PC-3 (cell line): Measurements from ENCODE around the gene ANK3. TPM values are rescaled to one million over a fixed set of nuclear protein-coding genes. Genes with fewer than 3 reads are reported as not detected.

ENCODE experiments used
- ATAC-seq: fragments of 200-7000 bp; cut with Tn5 transposase; 2 replicates; pipeline ENCODE4 v1.9.1; 2020; ENCODE audit warnings: mild to moderate bottlenecking, moderate library complexity
- BruUV-seq: library from RNA; stranded (reverse); fragments of 400-500 nt; replicated peaks from 2 replicates; lab custom pipeline; 2021; lab: Mats Ljungman, UMichigan
- CTCF ChIA-PET: fragments of 300-600 bp; sonication (Branson Sonifier 250); formaldehyde crosslinking; loops from one replicate; lab custom pipeline; 2022; ENCODE audit warnings: antibody characterized with exemption; lab: Charles Lee
- POLR2A ChIA-PET: fragments of 300-600 bp; sonication (Branson Sonifier 250); formaldehyde crosslinking; loops from one replicate; lab custom pipeline; 2022; ENCODE audit warnings: antibody characterized with exemption; ENCODE audit not compliant: unreplicated experiment; lab: Charles Lee
- DNase-seq: peaks from one replicate; pipeline ENCODE4 v3.0.0-alpha.2; 2015
- H2AFZ ChIP-seq: fragments of 300-600 bp; sonication (generic); 2 replicates; pipeline ENCODE4 v1.6.0; 2016; ENCODE audit warnings: antibody characterized with exemption, low read length
- H3F3A ChIP-seq: fragments of 300-600 bp; sonication (generic); one replicate; pipeline ENCODE4 v1.6.0; 2017; ENCODE audit warnings: antibody characterized with exemption, low read length, control low read depth, mild to moderate bottlenecking; ENCODE audit not compliant: unreplicated experiment
- H3K27ac ChIP-seq: fragments of 300-600 bp; sonication (generic); 2 replicates; pipeline ENCODE4 v1.5.1; 2016; ENCODE audit warnings: mild to moderate bottlenecking, low read length
- H3K27me3 ChIP-seq: fragments of 300-600 bp; sonication (generic); 2 replicates; pipeline ENCODE4 v1.6.1; 2016; ENCODE audit warnings: low read length, mixed read lengths
- H3K36me3 ChIP-seq: fragments of 300-600 bp; sonication (generic); 2 replicates; pipeline ENCODE4 v1.6.1; 2016; ENCODE audit warnings: low read depth, mixed run types, low read length, mixed read lengths
- H3K4me1 ChIP-seq: fragments of 300-600 bp; sonication (generic); 2 replicates; pipeline ENCODE4 v1.5.1; 2016; ENCODE audit warnings: low read length; ENCODE audit not compliant: insufficient read depth
- H3K4me2 ChIP-seq: fragments of 300-600 bp; sonication (generic); 2 replicates; pipeline ENCODE4 v1.6.0; 2016; ENCODE audit warnings: low read length
- H3K4me3 ChIP-seq: fragments of 300-600 bp; sonication (generic); 2 replicates; pipeline ENCODE4 v1.5.1; 2016; ENCODE audit warnings: mild to moderate bottlenecking, low read length, mixed read lengths
- H3K79me2 ChIP-seq: fragments of 300-600 bp; sonication (generic); 2 replicates; pipeline ENCODE4 v1.6.1; 2017; ENCODE audit warnings: low read length, mixed read lengths
- H3K9ac ChIP-seq: fragments of 300-600 bp; sonication (generic); 2 replicates; pipeline ENCODE4 v1.6.0; 2016; ENCODE audit warnings: mild to moderate bottlenecking, low read length
- H3K9me2 ChIP-seq: fragments of 300-600 bp; sonication (generic); replicated peaks from 2 replicates; pipeline ENCODE4 v1.6.1; 2016; ENCODE audit warnings: mixed run types, low read length, mixed read lengths
- H3K9me3 ChIP-seq: fragments of 300-600 bp; sonication (generic); 2 replicates; pipeline ENCODE4 v1.6.1; 2016; ENCODE audit warnings: low read length, mixed read lengths
- H4K20me1 ChIP-seq: fragments of 300-600 bp; sonication (generic); 2 replicates; pipeline ENCODE4 v1.6.1; 2016; ENCODE audit warnings: low read length, mixed read lengths
- CTCF ChIP-seq: fragments of 300-600 bp; sonication (generic); conservative IDR thresholded peaks from 2 replicates; pipeline ENCODE4 v1.5.1; 2017; ENCODE audit warnings: antibody characterized with exemption, low read depth, mild to moderate bottlenecking, low read length
- EZH2 ChIP-seq: fragments of 300-600 bp; sonication (generic); IDR thresholded peaks from one replicate; pipeline ENCODE4 v1.6.1; 2017; ENCODE audit warnings: antibody characterized with exemption, mild to moderate bottlenecking, low read length; ENCODE audit not compliant: unreplicated experiment
- EZH2phosphoT487 ChIP-seq: fragments of 300-600 bp; sonication (generic); IDR thresholded peaks from 2 replicates; pipeline ENCODE4 v1.6.1; 2018; ENCODE audit warnings: mild to moderate bottlenecking, antibody characterized with exemption, low read length, borderline replicate concordance
- intact Hi-C: fragments of 100-400 bp; cut with micrococcal nuclease; formaldehyde crosslinking; loops from 2 replicates; pipeline ENCODE4 v1.9.0; 2023
- total RNA-seq: library from RNA; depleted of rRNA; stranded (reverse); fragments of >200 nt; gene quantifications from 2 replicates; pipeline ENCODE4 v1.2.3, GENCODE V29; 2014

Gene ANK3
- total RNA-seq, 1 experiment from 2014 or later = 29.5 TPM

DNA sequence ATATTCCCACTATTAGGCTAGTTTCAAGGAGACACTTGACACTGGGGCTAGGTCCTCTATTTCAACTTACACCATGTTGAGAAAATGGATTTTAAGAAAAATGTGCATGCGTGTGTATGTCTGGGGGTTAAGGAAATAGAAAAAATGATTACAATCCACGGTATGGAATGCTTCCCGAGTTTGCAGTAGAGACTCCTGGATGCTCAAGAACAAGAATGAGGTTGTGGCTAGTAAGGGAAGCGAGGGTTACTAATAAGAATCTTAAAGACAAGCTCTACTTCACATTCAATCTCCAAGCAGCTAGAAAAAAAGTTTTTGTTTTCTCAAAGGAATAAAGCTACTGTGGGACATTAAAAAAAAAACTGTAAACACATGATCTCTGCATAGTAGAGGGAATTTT, 54.7 kb downstream of the ANK3 start:
- H3K9ac ChIP-seq = no peak overlapping the region
- H3K4me3 ChIP-seq = no peak overlapping the region
- H3K36me3 ChIP-seq = no peaks in the 10 kb centered on the region
- no TSS peak for BruUV-seq
- intact Hi-C loops = loop anchor here (1.0 kb wide), 2 partner anchors 97 to 99 kb away; no protein-coding TSS in a partner anchor
- DNase-seq (no peak), ATAC-seq (no peak)
- no peak overlapping the region for H3K4me2 ChIP-seq
- no peaks in the 10 kb centered on the region for H3F3A ChIP-seq
- H3K9me2 ChIP-seq = no peaks in the 10 kb centered on the region
- no peaks in the 10 kb centered on the region for H3K9me3 ChIP-seq
- no peaks in the 10 kb centered on the region for H3K27me3 ChIP-seq
- H3K79me2 ChIP-seq = no peaks in the 10 kb centered on the region
- H3K27ac ChIP-seq = no peak overlapping the region
- no peak for TF ChIP-seq CTCF
- no peak for TF ChIP-seq EZH2
- TF ChIP-seq EZH2phosphoT487 = no peak
- peaks cover 9% of the 10 kb centered on the region; the same call in 1 of the 2 replicates for H3K4me1 ChIP-seq
- ChIA-PET CTCF (interaction anchor here (0.8 to 1.2 kb wide), 3 partner anchors 15 to 96 kb away, joined by 4 to 8 read pairs (median 4); no protein-coding TSS in a partner anchor), POLR2A (interaction anchor here (0.6 to 1.0 kb wide), 2 partner anchors 10 to 99 kb away, joined by 3 read pairs; no protein-coding TSS in a partner anchor)
- no peaks in the 10 kb centered on the region for H4K20me1 ChIP-seq
- H2AFZ ChIP-seq = no peak overlapping the region

DNA sequence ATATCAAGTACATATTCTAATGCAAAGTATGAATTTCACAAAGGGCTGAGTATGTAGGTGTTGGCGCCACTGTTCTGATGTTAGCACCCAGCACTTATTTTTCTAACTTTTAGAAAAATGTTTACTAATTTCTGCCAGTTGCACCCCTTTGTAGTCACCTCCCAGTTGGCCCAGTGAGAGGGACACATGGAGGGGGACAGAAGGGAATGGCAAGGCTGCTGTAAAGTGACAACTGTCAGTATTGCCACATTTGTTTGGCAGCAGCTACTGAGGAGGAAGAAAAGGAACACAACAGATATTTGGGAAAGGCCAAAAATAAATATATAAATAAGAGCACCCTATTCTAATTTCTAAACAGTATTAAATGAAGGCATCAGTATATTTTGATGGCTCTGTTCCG, 57.3 kb downstream of the ANK3 start:
- no peaks in the 10 kb centered on the region for H4K20me1 ChIP-seq
- TF ChIP-seq EZH2phosphoT487 (no peak), CTCF (no peak), EZH2 (no peak)
- no peaks in the 10 kb centered on the region for H3K27me3 ChIP-seq
- no peak overlapping the region for H3K4me2 ChIP-seq
- BruUV-seq = no TSS peak
- H3K4me1 ChIP-seq = peaks cover 9% of the 10 kb centered on the region; the same call in 1 of the 2 replicates
- H3K27ac ChIP-seq = no peak overlapping the region
- no peaks in the 10 kb centered on the region for H3K79me2 ChIP-seq
- POLR2A ChIA-PET = no interaction called here
- CTCF ChIA-PET = interaction anchor here (0.7 kb wide), 1 partner anchor 276 kb away, joined by 3 read pairs; no protein-coding TSS in a partner anchor
- H3K9me2 ChIP-seq = no peaks in the 10 kb centered on the region
- no peak for ATAC-seq
- H3F3A ChIP-seq = no peaks in the 10 kb centered on the region
- no peak overlapping the region for H2AFZ ChIP-seq
- no peak for DNase-seq
- no peak overlapping the region for H3K9ac ChIP-seq
- intact Hi-C loops = no loop called here
- no peaks in the 10 kb centered on the region for H3K36me3 ChIP-seq
- H3K9me3 ChIP-seq = no peaks in the 10 kb centered on the region
- no peak overlapping the region for H3K4me3 ChIP-seq

- DNase-seq (no peak), ATAC-seq (no peak)
- ChIA-PET POLR2A (no interaction called here), CTCF (interaction anchor here (0.7 kb wide), 1 partner anchor 276 kb away, joined by 3 read pairs; no protein-coding TSS in a partner anchor)
- H3K36me3 ChIP-seq = no peaks in the 10 kb centered on the region
- H3K4me2 ChIP-seq = no peak overlapping the region
- no peaks in the 10 kb centered on the region for H4K20me1 ChIP-seq
- H3K9me3 ChIP-seq = no peaks in the 10 kb centered on the region
- no peak overlapping the region for H3K4me3 ChIP-seq
- no peak overlapping the region for H2AFZ ChIP-seq
- no peak overlapping the region for H3K27ac ChIP-seq
- H3K79me2 ChIP-seq = no peaks in the 10 kb centered on the region
- intact Hi-C loops = no loop called here
- H3K4me1 ChIP-seq = peaks cover 9% of the 10 kb centered on the region; the same call in 1 of the 2 replicates
- no peaks in the 10 kb centered on the region for H3K27me3 ChIP-seq
- H3K9me2 ChIP-seq = no peaks in the 10 kb centered on the region
- H3F3A ChIP-seq = no peaks in the 10 kb centered on the region
- no peak overlapping the region for H3K9ac ChIP-seq
- no peak for TF ChIP-seq EZH2
- TF ChIP-seq CTCF = no peak
- TF ChIP-seq EZH2phosphoT487 = no peak
- no TSS peak for BruUV-seq
Observed at GRCh38 chr10:60331886-60332285, 57.8 kb downstream of the ANK3 start.
